H9 (cell line): Measurements from ENCODE around the gene RAB27B. TPM values are rescaled to one million over a fixed set of nuclear protein-coding genes. Genes with fewer than 3 reads are reported as not detected.

Experiments used
- DNase-seq: peaks from one replicate; pipeline ENCODE4 v3.0.0-alpha.2; 2017
- H2AFZ ChIP-seq: one replicate; pipeline ENCODE4 v1.6.1; 2013; ENCODE audit warnings: mild to moderate bottlenecking, low read length, control low read depth, moderate library complexity
- H2AK5ac ChIP-seq: 2 replicates; pipeline ENCODE4 v1.6.1; 2013; ENCODE audit warnings: low read length, control low read depth, mixed read lengths; ENCODE audit not compliant: insufficient read length
- H2BK120ac ChIP-seq: one replicate; pipeline ENCODE4 v1.6.1; 2013; ENCODE audit warnings: low read depth, mild to moderate bottlenecking, low read length, control low read depth, inconsistent platforms; ENCODE audit not compliant: poor library complexity, severe bottlenecking
- H2BK12ac ChIP-seq: 2 replicates; pipeline ENCODE4 v1.6.1; 2013; ENCODE audit warnings: low read length, control low read depth, mixed read lengths, low read depth; ENCODE audit not compliant: insufficient read length
- H2BK15ac ChIP-seq: 2 replicates; pipeline ENCODE4 v1.6.1; 2013; ENCODE audit warnings: low read depth, low read length, control low read depth
- H2BK20ac ChIP-seq: one replicate; pipeline ENCODE4 v1.6.1; 2013; ENCODE audit warnings: low read depth, mild to moderate bottlenecking, low read length, control low read depth, inconsistent platforms; ENCODE audit not compliant: poor library complexity, severe bottlenecking
- H2BK5ac ChIP-seq: 2 replicates; pipeline ENCODE4 v1.6.1; 2013; ENCODE audit warnings: low read length, control low read depth, mixed read lengths; ENCODE audit not compliant: insufficient read length
- H3K14ac ChIP-seq: 2 replicates; pipeline ENCODE4 v1.6.1; 2013; ENCODE audit warnings: low read length, control low read depth; ENCODE audit not compliant: insufficient read depth
- H3K18ac ChIP-seq: 2 replicates; pipeline ENCODE4 v1.6.1; 2013; ENCODE audit warnings: low read depth, mild to moderate bottlenecking, mixed read lengths, low read length, control low read depth; ENCODE audit not compliant: insufficient read length
- H3K23ac ChIP-seq: 2 replicates; pipeline ENCODE4 v1.6.1; 2013; ENCODE audit warnings: low read length, control low read depth, mixed read lengths, low read depth; ENCODE audit not compliant: insufficient read length
- H3K23me2 ChIP-seq: 2 replicates; pipeline ENCODE4 v1.6.1; 2013; ENCODE audit warnings: low read depth, mild to moderate bottlenecking, mixed read lengths, low read length, control low read depth; ENCODE audit not compliant: insufficient read length, poor library complexity, severe bottlenecking
- H3K27ac ChIP-seq: 2 replicates; pipeline ENCODE4 v1.5.1; 2013; ENCODE audit warnings: low read length, control low read depth, mixed read lengths, low read depth; ENCODE audit not compliant: insufficient read length
- H3K27me3 ChIP-seq: 2 replicates; pipeline ENCODE4 v1.6.1; 2013; ENCODE audit warnings: low read length, control low read depth, inconsistent platforms; ENCODE audit not compliant: insufficient read depth
- H3K4ac ChIP-seq: 2 replicates; pipeline ENCODE4 v1.6.1; 2013; ENCODE audit warnings: low read depth, mild to moderate bottlenecking, control low read depth, inconsistent platforms, low read length, moderate library complexity
- H3K4me1 ChIP-seq: 2 replicates; pipeline ENCODE4 v1.6.1; 2013; ENCODE audit warnings: low read length, control low read depth, inconsistent platforms; ENCODE audit not compliant: insufficient read depth
- H3K4me2 ChIP-seq: 2 replicates; pipeline ENCODE4 v1.6.1; 2013; ENCODE audit warnings: low read length, control low read depth, mixed read lengths; ENCODE audit not compliant: insufficient read length, insufficient read depth
- H3K56ac ChIP-seq: 2 replicates; pipeline ENCODE4 v1.6.1; 2013; ENCODE audit warnings: low read depth, mild to moderate bottlenecking, mixed read lengths, low read length, control low read depth; ENCODE audit not compliant: insufficient read length
- H3K79me1 ChIP-seq: 2 replicates; pipeline ENCODE4 v1.6.1; 2013; ENCODE audit warnings: low read depth, mild to moderate bottlenecking, moderate library complexity, low read length, control low read depth, inconsistent platforms; ENCODE audit not compliant: insufficient read depth, poor library complexity, severe bottlenecking
- H3K79me2 ChIP-seq: 2 replicates; pipeline ENCODE4 v1.6.1; 2013; ENCODE audit warnings: low read length, control low read depth, inconsistent platforms; ENCODE audit not compliant: insufficient read depth
- H3K9ac ChIP-seq: 2 replicates; pipeline ENCODE4 v1.6.1; 2013; ENCODE audit warnings: low read length, control low read depth, mixed read lengths; ENCODE audit not compliant: insufficient read length; ENCODE audit errors: extremely low read depth
- H3K9me3 ChIP-seq: one replicate; pipeline ENCODE4 v1.6.1; 2013; ENCODE audit warnings: low read depth, low read length, inconsistent platforms; ENCODE audit not compliant: control insufficient read depth
- H3T11ph ChIP-seq: one replicate; pipeline ENCODE4 v1.6.1; 2013; ENCODE audit warnings: mild to moderate bottlenecking, low read length, control low read depth, inconsistent platforms
- H4K20me1 ChIP-seq: one replicate; pipeline ENCODE4 v1.6.1; 2013; ENCODE audit not compliant: control insufficient read depth, insufficient read length, insufficient read depth
- H4K5ac ChIP-seq: 2 replicates; pipeline ENCODE4 v1.6.1; 2013; ENCODE audit warnings: low read depth, mild to moderate bottlenecking, mixed read lengths, low read length, control low read depth; ENCODE audit not compliant: insufficient read length
- H4K8ac ChIP-seq: replicated peaks from 2 replicates; pipeline ENCODE4 v1.6.1; 2013; ENCODE audit warnings: low read length, control low read depth, mixed read lengths, low read depth; ENCODE audit not compliant: insufficient read length
- H4K91ac ChIP-seq: 2 replicates; pipeline ENCODE4 v1.6.1; 2013; ENCODE audit warnings: low read depth, mild to moderate bottlenecking, moderate library complexity, mixed read lengths, low read length, control low read depth; ENCODE audit not compliant: insufficient read length
- H3K27ac Mint-ChIP-seq, 3 experiments: 2 replicates in 2 of 3; 3 replicates in 1 of 3; pipeline ENCODE4 v1.8.0; 2020 to 2021; ENCODE audit warnings: mixed read lengths in 3 of 3, mild to moderate bottlenecking in 1 of 3, moderate library complexity in 1 of 3
- H3K27me3 Mint-ChIP-seq: 2 replicates; pipeline ENCODE4 v1.8.0; 2021; ENCODE audit warnings: low read depth, mild to moderate bottlenecking, moderate library complexity, mixed read lengths
- H3K36me3 Mint-ChIP-seq, 3 experiments: 2 replicates in 2 of 3; 3 replicates in 1 of 3; pipeline ENCODE4 v1.8.0; 2020 to 2021; ENCODE audit warnings: low read depth in 3 of 3, mixed read lengths in 3 of 3; ENCODE audit not compliant: insufficient read depth in 1 of 3
- H3K4me1 Mint-ChIP-seq, 2 experiments: 2 replicates each; pipeline ENCODE4 v1.8.0; 2020; ENCODE audit warnings: mixed read lengths in 2 of 2
- H3K4me3 Mint-ChIP-seq, 2 experiments: 2 replicates in 1 of 2; 3 replicates in 1 of 2; pipeline ENCODE4 v1.8.0; 2020 to 2021; ENCODE audit warnings: mild to moderate bottlenecking in 2 of 2, mixed read lengths in 2 of 2, moderate library complexity in 1 of 2
- H3K9me3 Mint-ChIP-seq, 2 experiments: 2 replicates in 1 of 2; 3 replicates in 1 of 2; pipeline ENCODE4 v1.8.0; 2020; ENCODE audit warnings: mild to moderate bottlenecking in 2 of 2, mixed read lengths in 2 of 2, moderate library complexity in 1 of 2
- CTCF ChIP-seq: fragments of 200-600 bp; sonication (generic); conservative IDR thresholded peaks from 3 replicates; pipeline ENCODE4 v1.8.0; 2021; ENCODE audit warnings: antibody characterized with exemption, mild to moderate bottlenecking
- WGBS: extraction: QIAGEN DNeasy Blood & Tissue Kit; methylation state at CpG from one replicate; pipeline ENCODE4 v1.1.7; 2013; ENCODE audit warnings: missing lambda C conversion rate, low lambda C conversion rate, mixed read lengths; ENCODE audit not compliant: insufficient read length; ENCODE audit errors: extremely low coverage; 5-methylcytosine and 5-hydroxymethylcytosine counted together
- total RNA-seq: library from RNA; stranded (reverse); gene quantifications from 2 replicates; pipeline ENCODE4 v1.2.1, GENCODE V29; 2021

Gene RAB27B
- total RNA-seq, 1 experiment from 2014 or later: 0.15 TPM

- Mint-ChIP-seq H3K9me3 (no peaks in the 10 kb centered on the region; a peak in 1 of 5 replicates), H3K4me3 (no peak overlapping the region), H3K4me1 (0 out of 4 replicates have a peak, but pooled peaks cover 4 to 7% of the 10 kb centered on the region in 2 experiments), H3K27ac (no peak overlapping the region), H3K27me3 (no peaks in the 10 kb centered on the region), H3K36me3 (peaks cover 0 to 1% (median 0%) of the 10 kb centered on the region in 3 experiments; a peak in 1 of 7 replicates)
- no peak overlapping the region for H3K4me2 ChIP-seq
- H3T11ph ChIP-seq: no peak overlapping the region
- H3K56ac ChIP-seq: no peak overlapping the region
- no peak overlapping the region for H3K14ac ChIP-seq
- H3K27me3 ChIP-seq: no peaks in the 10 kb centered on the region
- H3K79me1 ChIP-seq: no peaks in the 10 kb centered on the region
- no peak overlapping the region for H2BK120ac ChIP-seq
- no peaks in the 10 kb centered on the region for H3K9me3 ChIP-seq
- no peaks in the 10 kb centered on the region for H3K79me2 ChIP-seq
- H3K4ac ChIP-seq: no peak overlapping the region
- H4K5ac ChIP-seq: no peak overlapping the region
- no peak overlapping the region for H2BK5ac ChIP-seq
- DNase-seq: no peak
- H2BK12ac ChIP-seq: no peak overlapping the region
- H2AK5ac ChIP-seq: no peak overlapping the region
- no peak overlapping the region for H2BK20ac ChIP-seq
- no peak overlapping the region for H3K27ac ChIP-seq
- H3K4me1 ChIP-seq: no peaks in the 10 kb centered on the region
- H3K18ac ChIP-seq: no peak overlapping the region
- H3K23ac ChIP-seq: no peak overlapping the region
- no peak overlapping the region for H4K8ac ChIP-seq
- no peak overlapping the region for H2BK15ac ChIP-seq
- H2AFZ ChIP-seq: no peak overlapping the region
- no peaks in the 10 kb centered on the region for H3K23me2 ChIP-seq
- no CpG with 5 or more reads among the region's 6 CpGs for WGBS
- no peaks in the 10 kb centered on the region for H4K20me1 ChIP-seq
- no peak overlapping the region for H3K9ac ChIP-seq
- TF ChIP-seq CTCF: no peak
- no peak overlapping the region for H4K91ac ChIP-seq
These were observed 78.3 kb downstream of the RAB27B start for GRCh38 chr18:54906331-54907185.
